Fibroblast of skin of left quadriceps (primary cell): ENCODE measurements around the gene ALKBH7.
"Not testable (repeated sequence)": the region's sequence is repeated elsewhere in the genome, so short reads cannot be mapped to it uniquely, and the experiment has no call there.

Experiments used
- DNase-seq, 2 experiments: peaks; one replicate each; pipeline ENCODE4 v3.0.0-alpha.2; 2013; ENCODE audit warnings: low read depth in 2 of 2

Gene ALKBH7

GRCh38 chr19:6372594-6373095, at the start of gene ALKBH7:
Gene ALKBH7, plus strand, starts transcription at chr19:6372794. Its CDS starts 27 bp downstream, at chr19:6372821.
- peak; percentile 100 for DNase-seq

DNA sequence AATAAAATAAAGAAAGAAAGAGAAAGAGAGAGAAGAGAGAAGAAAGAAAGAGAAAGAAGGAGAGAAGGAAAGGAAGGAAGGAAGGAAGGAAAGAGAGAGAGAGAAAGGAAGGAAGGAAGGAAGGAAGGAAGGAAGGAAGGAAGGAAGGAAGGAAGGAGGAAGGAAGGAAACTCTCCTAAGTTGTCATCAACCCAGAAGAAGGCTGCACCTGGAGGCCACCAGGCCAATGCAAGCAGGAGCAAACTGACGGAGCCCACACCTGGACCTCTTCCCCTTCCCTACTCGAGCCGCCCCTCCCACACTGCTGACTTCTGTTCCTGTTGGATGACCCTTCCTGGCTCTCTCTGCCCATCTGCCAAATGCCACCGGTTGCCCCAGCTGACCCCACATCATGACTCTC, 47.8 kb upstream of the ALKBH7 start:
- DNase-seq, result no peak

DNA sequence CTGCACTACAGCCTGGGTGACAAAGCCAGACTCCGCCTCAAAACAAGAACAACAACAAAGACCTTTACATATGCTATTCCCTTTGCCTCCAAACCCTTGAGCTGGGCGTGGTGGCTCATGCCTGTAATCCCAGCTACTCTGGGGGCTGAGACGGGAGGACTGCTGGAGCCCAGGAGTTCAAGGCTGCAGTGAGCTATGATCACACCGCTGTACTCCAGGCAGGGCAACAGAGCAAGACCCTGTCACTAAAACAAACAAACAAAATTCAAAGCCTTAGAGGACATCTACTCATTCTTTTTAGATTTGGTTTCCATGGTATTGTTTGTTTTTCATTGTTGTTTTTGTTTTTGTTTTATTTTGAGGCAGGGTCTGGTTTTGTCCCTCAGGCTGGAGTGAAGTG, 47.0 kb upstream of the ALKBH7 start:
- no peak for DNase-seq

DNA sequence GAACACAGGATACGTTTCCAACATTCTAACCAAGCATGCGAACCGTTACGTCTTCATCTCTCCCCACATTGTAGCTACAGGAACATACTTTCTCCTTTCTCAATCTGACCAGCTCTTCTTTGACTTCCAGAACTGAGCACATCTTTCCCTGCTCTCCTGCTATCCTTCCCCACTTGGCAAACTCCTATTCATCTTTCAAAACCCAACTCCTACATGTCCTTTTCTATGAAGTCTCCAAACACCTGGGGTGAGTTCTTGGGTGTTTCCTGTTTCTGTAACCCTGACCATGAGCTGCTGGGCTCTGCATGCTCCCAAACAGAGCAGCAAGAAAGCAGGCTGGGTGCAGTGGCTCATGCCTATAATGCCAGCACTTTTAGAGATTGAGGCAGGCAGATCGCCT, 45.8 kb upstream of the ALKBH7 start:
- DNase-seq, result no peak

GRCh38 chr19:6333439-6333838, 39.2 kb upstream of the ALKBH7 start, which contains the start of gene ACER1:
Gene ACER1, minus strand, starts transcription at chr19:6333612. Its CDS starts 61 bp downstream, at chr19:6333551.
- no peak for DNase-seq

- no peak for DNase-seq
Observed at GRCh38 chr19:6334490-6335285, 37.9 kb upstream of the ALKBH7 start.

GRCh38 chr19:6340493-6341201, 31.9 kb upstream of the ALKBH7 start:
- DNase-seq, result no peak

DNA sequence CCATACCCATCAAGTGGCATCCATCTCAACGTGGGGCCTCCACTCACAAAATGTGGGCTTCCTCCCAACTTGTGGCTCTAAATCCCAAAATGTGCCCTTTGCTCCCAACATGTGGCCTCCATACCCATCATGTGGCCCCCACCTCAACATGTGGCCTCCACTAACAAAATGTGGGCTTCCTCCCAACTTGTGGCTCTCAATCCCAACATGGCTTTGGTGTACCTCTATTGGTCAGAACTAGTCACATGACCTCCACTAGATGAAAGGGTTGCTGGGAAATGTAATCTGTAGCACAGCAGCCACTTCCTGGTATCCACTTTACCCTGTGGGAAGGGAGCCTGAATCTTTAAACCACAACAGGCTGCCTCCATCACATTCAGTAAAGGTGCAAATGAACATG, 29.1 kb upstream of the ALKBH7 start:
- DNase-seq, result no peak

DNA sequence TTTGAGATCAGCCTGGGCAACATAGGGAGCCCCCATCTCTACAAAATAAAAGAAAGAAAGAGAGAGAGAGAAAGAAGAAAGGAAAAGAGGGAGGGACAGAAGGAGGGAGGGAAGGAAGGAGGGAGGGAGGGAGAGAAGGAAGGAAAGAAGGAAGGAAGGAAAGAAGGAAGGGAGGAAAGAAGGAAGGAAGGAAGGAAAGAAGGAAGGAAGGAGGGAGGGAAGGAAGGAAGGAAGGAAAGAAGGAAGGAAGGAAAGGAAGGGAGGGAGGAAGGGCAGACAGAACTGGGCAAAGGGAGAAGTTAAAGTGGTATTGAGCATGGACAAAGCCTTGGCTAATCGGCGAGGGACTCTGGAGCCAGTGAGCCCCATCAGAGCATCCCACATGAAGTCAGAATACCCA, 23.3 kb upstream of the ALKBH7 start:
- not testable (repeated sequence) for DNase-seq

DNA sequence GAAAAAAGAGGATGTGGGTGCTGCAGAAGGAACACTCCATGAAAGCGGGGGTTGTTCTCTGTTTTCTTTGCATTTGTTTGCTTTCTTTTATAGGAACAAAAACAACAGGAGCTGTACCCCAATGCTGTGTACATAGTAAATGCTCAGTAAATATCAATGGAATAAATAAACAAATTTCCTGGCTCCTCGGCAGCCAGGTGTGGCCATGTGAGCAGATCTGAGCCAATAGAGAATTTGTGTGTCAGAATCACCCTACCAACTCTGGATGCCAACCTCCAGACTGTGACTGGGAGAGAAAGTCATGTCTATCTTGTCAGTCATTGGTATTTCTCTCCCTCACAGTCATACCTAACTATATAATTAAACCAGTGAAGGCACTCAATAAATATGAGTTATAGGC, 21.9 kb upstream of the ALKBH7 start:
- no peak for DNase-seq

- no peak for DNase-seq
Observed at GRCh38 chr19:6352381-6353165, 20.0 kb upstream of the ALKBH7 start.

- DNase-seq, result no peak
Observed at GRCh38 chr19:6354098-6354674, 18.4 kb upstream of the ALKBH7 start.

- DNase-seq, result not testable (repeated sequence)
Observed at GRCh38 chr19:6355321-6356040, 17.1 kb upstream of the ALKBH7 start.

DNA sequence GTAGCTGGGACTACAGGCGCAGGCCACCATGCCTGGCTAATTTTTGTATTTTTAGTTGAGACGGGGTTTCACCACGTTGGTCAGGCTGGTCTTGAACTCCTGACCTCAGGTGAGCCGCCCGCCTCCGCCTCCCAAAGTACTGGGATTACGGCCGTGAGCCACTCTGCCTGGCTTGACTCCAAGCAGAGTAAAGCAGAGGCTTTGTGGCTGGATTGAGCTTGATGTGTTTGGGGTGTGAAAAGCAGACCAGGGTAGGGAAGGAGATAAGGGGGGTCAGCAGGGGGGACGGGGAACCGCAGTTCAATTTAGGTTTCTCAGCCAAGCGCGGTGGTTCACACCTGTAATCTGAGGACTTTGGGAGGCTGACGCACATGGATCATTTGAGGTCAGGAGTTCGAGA, 15.4 kb upstream of the ALKBH7 start:
- DNase-seq, result no peak

DNA sequence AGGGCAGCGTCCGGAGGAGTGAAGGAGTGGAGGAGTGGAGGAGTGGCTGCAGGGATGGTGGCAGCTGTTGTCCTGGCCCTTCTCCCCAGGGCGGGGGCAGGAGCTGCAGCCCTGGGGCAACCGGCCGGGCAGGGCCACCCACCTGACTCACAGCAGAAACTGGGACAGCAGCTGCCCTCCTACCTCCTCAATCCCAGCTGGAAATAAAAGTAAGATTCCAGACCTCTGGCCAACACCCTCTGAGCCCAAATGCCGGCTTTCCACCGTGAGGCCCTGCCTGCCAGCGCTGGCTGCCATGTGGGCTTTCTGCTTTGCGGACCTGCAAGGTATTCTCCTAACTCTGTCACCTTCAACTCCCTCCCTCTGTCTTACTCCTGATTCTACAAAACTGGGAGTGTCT, 14.6 kb upstream of the ALKBH7 start:
- no peak for DNase-seq

DNA sequence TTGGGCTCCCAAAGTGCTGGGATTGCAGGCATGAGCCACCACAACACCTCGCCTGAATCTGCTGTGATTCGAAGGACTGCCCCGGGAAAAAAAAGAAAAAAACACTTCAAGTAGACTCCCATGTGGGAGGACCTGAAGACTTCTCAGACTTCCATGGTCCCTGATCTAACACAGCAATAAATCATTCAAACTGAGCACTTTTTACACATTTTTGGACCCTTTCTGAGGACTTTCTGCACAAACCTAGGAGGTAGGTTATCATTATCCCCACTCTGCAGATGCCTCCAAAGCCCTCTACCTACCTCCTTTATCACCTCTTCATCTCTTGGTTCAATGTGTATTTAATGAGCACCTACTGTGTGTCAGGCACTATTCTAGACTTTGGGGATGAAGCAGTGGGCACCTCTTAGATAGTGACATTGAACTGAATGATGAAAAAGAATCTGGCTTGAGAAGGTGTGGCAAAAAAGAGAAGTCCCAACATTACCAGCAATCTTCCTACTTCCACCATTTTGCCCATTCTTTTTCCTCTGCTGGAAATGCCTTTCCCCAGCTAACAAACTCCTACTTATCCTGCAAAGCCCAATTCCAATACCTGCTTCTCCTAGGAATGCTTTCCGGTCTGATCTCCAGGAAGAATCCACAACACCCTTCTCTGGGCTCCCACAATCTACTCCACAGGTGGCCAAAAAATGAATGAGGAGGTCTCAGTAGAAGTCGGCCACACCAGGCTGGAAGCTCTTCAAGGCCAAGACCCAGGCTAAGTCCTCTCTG, 12.8 kb upstream of the ALKBH7 start:
- no peak for DNase-seq

DNA sequence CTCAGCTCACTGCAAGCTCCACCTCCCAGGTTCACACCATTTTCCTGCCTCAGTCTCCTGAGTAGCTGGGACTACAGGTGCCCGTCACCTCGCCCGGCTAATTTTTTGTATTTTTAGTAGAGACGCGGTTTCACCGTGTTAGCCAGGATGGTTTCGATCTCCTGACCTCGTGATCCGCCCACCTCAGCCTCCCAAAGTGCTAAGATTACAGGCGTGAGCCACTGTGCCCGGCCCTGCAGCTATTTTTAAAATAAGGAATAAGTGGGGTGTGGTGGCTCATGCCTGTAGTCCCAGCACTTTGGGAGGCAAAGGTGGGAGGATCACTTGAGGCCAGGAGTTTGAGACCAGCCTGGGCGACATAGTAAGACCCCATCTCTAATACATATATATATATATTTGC, 12.1 kb upstream of the ALKBH7 start:
- not testable (repeated sequence) for DNase-seq

DNA sequence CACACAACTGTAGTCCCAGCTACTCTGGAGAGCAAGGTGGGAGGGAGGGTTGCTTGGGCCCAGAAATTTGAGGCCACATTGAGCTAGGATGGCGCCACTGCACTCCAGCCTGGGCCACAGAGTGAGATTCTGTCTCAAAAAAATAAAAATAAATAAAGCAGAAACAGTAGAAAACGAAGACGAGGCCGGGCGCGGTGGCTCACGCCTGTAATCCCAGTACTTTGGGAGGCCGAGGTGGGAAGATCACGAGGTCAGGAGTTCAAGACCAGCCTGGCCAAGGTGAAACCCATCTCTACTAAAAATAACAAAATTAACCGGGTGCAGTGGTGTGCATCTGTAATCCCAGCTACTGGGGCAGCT, 11.8 kb upstream of the ALKBH7 start:
- not testable (repeated sequence) for DNase-seq

GRCh38 chr19:6362027-6362350, 10.6 kb upstream of the ALKBH7 start:
- DNase-seq, result no peak

DNA sequence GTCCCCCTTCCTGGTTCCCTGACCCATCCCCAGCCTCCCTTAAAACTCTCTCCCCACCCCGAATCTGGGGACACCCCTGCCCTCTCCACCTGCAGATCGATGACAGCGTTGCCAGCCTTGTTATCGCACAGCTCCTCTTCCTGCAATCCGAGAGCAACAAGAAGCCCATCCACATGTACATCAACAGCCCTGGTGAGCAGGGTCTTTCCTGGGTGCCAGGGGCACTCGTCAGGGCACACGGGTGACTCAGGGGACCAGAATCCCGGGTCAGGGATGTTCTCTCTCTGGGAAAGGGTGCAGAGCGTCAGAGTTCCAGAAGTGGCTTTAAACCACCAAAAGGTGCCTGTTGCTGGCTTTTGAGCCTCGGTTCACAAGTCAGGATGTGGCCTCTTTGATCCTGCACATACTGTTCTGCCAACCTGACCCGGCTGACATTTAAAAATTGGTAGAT, 10.2 kb upstream of the ALKBH7 start:
- DNase-seq, result no peak
